GM21367 (cell line): ENCODE data around the gene KASH5.

ENCODE experiments used
- ATAC-seq: cut with Tn5 transposase; IDR thresholded peaks from one replicate; pipeline ENCODE4 v1.9.1; 2021; ENCODE audit not compliant: unreplicated experiment

Gene KASH5, protein sequence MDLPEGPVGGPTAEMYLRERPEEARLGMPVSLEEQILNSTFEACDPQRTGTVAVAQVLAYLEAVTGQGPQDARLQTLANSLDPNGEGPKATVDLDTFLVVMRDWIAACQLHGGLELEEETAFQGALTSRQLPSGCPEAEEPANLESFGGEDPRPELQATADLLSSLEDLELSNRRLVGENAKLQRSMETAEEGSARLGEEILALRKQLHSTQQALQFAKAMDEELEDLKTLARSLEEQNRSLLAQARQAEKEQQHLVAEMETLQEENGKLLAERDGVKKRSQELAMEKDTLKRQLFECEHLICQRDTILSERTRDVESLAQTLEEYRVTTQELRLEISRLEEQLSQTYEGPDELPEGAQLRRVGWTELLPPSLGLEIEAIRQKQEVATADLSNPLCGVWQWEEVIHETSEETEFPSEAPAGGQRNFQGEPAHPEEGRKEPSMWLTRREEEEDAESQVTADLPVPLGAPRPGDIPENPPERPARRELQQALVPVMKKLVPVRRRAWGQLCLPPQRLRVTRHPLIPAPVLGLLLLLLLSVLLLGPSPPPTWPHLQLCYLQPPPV

DNA sequence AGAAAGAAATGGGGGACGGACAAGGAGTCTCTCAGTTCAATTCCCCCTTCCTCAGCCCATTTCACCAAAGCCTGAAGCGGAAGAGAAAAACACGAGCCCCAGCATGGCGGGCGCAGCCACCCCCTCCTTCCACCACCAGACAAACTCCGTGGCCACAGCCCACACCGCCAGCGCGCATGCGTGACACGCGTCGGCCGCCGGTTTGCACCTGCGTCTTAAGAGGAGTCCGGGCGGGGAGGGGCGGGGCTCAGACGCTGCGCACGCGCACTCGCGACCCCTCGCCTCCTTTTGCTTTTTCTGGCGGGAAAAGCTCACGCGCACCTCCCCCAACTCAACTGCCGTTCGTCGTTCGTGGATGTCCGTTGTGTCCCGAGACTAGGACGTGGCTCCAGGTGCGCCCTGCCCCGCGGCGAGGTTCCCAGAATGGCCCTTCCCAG, at the start of gene KASH5:
KASH5 (plus strand) TSS at position 314 of the 437 bp plus-strand sequence. CDS start 2,635 bp downstream, outside the sequence.
- no peak for ATAC-seq

DNA sequence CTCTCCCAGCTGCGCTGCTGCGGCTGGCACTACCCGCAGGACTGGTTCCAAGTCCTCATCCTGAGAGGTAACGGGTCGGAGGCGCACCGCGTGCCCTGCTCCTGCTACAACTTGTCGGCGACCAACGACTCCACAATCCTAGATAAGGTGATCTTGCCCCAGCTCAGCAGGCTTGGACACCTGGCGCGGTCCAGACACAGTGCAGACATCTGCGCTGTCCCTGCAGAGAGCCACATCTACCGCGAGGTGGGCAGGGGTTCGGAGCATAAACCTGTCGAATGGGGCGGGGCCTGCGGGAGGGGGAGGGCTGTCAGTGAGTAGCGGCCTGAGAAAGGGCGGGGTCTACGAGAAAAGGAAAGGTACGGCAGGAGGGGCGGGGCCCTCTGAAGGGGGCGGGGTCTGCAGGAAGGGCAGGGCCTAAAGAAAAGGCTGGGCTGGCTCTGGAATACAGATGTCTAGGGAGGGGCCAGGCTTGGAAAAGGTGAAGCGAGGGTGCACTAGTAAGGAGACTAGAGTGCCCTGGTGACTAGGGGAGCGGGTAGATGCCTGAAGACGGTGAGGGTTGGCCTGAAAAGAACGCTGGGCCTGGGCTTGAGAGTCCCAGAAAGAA, 49.3 kb upstream of the KASH5 start:
- ATAC-seq = no peak

DNA sequence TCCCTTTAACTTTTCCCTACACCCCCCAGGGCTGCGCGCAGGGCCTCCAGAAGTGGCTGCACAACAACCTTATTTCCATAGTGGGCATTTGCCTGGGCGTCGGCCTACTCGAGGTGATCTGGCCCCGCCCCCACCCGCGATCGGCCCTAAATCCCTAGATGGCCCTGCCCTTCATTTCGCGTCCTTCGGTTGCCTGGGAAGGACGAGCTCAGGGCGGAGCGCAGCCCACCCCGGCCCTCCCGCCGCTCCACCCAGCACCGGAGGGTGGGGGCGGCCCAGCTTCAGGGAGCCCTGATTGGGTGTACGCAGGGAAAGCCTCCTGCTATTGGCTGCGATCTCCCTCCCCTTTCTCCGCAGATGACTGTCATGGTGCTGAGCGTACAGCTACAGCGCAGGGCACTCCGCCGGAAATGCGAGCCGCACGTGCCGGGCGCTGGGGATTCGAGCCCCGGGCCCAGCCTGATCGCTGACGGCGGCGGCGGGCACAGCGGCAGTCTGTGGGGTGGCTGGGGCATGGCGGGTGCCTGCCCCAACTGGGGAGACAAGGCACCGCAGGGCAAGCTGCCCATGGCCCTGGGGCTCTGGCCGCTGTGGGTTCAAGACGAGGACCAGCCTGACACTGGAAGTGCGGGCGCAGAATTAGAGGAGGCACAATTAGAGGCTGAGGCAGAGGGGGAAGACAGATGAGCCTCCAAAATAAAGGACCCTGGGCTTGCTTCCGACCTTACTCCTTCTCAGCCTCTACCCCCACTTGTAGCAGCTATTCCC, 48.6 kb upstream of the KASH5 start:
- no peak for ATAC-seq

DNA sequence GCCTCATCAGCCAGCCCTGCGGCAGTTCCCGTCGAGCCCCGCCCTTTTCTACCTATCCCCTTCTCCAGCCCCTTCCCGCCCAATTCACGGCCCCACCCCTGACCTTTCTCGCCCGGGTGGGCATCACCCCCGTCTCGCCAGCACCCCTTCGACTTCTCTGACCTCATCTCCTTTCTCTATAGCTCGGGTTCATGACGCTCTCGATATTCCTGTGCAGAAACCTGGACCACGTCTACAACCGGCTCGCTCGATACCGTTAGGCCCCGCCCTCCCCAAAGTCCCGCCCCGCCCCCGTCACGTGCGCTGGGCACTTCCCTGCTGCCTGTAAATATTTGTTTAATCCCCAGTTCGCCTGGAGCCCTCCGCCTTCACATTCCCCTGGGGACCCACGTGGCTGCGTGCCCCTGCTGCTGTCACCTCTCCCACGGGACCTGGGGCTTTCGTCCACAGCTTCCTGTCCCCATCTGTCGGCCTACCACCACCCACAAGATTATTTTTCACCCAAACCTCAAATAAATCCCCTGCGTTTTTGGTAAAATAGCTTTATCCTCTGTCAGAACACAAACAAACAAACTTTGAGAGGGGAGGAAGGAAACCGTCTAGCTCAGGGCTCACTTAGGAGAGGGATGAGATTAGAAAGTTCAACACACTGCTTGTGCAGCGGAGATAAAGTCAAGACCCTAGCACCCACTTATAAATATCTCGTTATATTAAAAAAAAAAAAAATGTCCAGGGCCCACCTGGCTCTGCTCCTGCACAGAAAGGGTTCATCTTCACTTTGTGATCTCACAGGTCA, 47.8 kb upstream of the KASH5 start:
- ATAC-seq = no peak

DNA sequence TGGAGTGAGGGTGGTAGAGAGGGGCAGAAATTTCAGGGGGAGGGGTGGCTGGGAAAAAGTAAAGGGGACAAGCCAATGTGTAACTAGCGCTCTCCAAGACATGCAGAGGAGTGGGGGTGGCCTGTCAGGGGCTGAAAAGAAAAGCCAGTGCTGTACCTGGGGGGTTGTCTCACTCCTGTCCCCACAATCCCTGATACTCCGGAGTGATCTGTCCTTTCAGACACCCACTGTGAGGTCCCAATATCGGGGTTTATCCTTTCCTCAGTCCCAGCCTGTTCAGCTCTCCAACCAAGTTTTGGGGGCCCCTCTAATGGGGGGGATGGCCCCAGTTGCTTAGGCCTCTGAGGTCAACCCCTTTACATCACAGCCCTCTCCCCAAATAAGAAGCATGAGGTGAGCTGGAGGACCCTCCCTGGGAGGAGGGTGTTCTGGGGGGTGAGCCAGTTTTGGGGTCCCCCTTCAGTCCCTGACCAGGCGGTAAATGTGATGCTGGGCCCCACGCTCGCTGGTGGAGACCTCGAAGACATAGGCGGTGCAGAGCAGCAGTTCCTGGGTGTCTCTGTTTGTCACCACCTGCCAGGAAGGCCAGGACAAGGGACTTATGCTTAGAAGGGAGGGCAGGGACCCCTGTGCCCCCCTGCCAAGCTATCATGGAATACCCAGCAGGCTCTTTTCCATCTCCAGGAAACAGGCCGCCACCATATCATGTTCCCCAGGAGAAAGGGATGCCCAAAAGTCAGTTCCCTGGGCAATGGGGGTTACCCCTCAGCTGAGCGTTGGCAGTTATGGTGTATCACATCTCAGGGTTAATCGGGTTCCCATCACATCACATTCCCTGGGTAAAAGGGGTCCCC, 47.0 kb upstream of the KASH5 start:
- no peak for ATAC-seq

DNA sequence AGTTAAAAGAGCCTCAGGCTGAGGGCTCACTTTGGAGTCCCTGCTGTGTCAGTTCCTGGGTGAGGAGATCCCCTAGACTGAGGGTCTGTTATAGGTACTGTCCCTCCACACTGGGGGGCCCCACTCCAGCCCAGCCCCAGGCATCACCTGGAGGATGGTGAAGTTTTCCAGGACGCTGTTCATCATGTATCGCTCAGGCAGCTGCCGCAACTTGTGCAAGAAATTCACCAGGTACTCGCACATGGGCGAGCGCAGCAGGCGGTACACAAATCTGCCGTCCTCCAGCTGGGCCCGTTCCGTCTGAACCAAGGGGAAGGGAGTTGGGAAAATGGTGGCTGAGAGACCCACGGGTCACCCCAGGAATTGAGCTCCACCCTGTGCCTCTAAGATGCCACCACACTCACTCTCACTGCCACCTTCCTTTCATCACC, 45.7 kb upstream of the KASH5 start:
- ATAC-seq = no peak

DNA sequence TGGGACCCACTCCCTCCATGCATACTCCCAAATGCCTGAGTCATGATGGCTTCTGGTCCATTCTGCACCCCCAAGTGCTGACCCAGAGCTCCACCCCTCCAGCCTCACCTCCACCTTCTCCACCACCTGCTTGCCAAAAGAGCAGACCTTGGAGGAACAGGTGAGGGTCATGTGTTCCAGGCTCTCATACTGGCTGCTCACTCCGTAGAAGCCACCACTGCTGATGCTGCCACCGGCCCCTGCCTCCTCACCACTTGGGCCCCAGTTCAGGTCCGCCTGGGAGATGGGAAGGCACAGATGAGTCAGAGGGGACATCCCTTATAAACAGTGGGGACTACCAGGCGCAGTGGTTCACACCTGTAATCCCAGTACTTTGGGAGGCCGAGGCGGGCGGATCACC, 44.9 kb upstream of the KASH5 start:
- no peak for ATAC-seq

DNA sequence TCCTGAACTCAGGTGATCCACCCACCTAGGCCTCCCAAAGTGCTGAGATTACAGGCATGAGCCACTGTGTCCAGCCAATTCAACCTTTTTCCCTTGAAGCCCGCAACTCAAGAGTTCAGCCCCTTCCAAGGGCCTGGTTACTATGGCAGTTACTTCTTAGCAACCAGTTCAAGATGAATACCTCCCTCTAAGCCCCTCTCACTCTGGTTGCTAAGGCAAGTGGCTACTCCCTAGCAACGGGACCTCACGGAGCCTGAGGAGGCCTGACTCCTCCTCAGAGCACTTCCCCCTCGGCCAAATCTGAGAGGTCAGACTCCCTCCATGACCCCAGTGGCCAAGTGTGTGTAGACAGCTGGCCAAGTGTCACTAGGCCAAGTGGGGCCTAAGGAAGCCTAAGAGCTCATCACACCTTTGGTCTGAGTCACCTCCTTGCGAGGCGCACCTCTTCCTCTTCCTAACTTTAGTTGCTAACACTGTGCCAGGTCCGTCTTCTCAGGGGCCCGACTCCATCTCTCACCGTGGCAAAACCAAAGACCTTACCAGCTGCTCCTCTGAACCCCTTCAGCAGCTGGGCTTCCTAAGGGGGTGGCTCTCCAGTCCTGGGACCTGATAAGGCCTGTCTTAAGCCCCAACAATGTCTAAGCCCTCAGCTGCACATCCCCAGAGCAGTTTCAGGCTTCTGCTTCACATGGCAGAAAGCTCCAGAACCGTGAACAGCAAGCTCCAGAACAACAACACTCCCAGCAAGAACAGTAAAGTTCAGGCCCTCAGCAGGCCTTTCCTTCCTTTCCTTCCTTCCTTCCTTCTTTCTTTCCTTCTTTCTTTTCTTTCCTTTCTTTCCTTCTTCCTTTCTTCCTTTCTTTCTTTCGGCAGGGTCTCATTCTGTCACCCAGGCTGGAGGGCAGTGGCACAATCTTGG, 43.3 kb upstream of the KASH5 start:
- ATAC-seq = no peak

DNA sequence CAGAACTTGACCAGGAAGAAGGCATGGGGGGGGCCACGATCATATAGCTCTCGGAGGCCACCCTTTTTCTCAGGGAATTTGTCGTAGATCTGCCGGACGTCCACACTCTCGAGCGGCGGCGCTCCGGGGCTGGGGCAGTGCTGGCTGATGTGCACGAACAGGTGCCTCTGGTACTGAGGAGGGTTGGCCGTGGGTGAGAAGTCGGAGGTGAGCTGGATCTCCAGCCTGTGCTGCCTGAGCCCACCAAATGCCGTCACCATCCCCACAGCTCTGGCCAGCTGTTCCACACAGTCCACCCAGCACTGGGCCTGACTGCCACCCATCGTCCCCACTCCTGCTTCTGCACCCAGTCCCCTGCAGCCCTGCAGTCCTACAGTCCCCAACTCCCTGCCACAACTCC, 40.9 kb upstream of the KASH5 start:
- ATAC-seq = no peak

DNA sequence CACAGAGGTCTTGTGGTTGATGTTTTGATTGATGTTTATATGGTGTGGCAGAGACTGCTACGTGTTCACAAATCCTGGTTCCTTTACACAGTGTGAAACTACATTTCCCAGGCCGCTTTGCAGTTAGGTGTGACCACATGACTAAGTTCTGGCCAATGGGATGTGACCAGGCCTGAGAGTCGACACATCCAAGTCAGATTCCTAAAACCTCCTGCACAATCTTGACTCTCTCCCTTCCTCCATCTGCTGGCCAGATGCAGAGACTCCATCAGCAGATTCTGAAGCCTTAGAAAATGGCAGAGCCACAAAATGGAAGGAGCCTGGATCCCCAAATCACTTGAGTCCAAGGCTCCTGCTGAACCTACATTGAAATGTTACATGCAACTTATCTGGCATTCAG, 40.2 kb upstream of the KASH5 start:
- no peak for ATAC-seq

DNA sequence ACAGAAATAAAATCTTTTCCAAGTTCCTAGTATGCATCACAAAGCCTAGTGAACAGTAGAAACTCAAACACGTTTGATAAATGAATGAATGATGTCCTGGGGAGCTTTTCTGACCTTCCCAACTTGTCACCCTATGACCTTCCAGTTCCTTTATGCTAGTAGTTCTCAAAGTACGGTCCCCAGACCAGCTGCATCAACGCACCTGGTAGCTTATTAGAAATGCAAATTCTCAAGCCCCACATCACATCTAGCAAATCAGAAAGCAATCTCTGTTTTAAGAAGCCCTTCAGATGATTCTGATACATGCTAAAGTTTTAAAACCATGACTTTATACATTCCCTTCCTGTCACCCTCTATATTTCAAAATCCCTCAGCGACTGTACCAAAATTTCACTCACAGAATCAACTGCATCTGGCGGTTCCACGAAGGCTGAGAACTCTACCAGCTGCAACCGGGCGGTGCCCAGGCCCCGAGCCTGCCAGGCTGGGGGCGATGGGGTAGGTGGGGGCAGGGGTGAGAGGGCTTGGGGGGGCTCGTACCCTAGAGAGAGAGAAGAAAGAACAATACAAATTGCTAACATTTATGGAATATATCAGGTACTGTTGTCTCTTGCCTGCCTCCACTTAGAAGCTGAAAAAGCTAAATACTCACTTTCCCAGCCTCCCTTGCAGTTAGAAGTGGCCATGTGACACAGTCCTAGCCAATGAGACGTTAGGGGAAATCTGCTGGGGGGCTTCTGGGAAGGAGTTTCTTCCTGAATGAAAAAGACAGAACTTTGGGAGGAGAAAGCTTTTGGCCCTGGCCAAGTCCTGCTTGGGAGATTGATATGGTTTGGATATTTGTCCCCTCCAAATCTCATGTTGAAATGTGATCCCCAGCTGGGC, 39.5 kb upstream of the KASH5 start:
- no peak for ATAC-seq

DNA sequence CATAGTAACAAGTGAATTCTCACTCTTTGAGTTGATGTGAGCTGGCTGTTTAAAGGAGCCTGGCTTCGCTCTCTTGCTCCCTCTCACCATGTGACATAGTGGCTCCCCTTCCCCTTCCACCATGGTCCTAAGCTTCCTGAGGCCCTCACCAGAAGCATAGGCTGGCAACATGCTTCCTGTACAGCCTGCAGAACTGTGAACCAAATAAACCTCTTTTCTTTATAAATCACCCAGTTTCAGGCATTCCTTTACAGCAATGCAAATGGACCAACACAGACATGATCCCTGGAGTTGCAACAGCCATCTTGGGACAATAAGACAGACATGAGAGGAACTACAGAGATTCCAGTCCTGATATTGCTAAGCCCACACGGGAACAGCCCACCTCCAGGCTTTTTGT, 38.5 kb upstream of the KASH5 start:
- no peak for ATAC-seq

DNA sequence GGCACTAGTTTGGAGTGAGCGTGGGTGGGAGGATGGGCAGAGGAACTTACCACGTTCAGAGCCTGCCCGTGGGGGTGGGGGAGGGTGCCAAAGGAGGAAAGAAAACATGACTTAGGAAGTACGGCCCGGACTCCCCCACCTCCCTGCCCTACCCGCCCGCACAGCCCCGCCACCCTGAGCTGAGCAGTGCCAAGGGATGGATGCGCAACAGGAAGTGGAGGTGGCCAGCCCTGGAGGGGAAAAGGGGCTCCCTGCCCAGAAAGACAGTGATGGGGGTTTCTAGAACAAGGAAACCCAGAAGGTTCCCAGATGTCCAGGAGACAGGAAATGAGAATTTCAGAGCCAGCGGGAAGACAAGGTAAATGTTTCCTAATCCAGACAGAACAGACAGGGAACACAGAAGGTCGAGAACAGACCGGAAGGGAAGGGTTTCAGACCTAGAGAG, 32.1 kb upstream of the KASH5 start:
- ATAC-seq = no peak

DNA sequence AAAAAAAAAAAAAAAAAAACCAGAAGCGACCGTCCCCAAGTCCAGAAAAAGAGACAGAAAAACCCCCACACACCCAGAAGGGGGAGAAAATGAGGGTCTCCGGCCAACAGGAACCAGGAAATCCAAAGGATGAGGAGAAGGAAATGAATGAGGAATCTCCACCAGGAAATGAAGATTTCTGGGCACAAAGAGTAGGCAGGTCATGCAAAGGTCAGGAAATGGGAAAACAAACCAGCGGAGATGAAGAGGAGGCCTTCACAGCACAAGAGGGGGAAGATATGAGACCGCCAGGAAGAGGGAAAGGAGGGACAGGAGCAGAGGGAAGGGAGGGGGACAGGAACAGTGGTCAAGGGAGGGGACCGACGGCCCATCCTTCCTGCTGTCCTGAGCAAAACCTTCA, 31.7 kb upstream of the KASH5 start:
- ATAC-seq = no peak

DNA sequence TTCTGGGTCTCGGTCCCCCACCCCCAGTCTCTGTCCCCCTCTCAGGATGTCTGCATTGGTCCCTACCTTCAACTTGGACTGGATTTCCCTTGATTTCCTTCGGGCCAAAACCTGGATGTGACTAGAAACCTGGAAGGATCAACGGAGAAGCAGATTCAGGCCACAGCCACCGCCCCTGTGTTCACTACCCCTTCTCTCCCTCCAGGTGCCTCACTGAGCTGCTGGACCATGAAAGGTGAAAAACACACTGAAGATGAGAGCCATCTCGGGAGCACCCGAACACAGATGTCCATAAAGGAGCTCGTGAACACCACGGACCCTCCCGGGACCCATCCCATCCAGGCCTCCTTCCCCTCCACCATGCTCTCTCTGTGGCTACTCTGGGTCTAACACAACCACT, 30.9 kb upstream of the KASH5 start:
- ATAC-seq = no peak

DNA sequence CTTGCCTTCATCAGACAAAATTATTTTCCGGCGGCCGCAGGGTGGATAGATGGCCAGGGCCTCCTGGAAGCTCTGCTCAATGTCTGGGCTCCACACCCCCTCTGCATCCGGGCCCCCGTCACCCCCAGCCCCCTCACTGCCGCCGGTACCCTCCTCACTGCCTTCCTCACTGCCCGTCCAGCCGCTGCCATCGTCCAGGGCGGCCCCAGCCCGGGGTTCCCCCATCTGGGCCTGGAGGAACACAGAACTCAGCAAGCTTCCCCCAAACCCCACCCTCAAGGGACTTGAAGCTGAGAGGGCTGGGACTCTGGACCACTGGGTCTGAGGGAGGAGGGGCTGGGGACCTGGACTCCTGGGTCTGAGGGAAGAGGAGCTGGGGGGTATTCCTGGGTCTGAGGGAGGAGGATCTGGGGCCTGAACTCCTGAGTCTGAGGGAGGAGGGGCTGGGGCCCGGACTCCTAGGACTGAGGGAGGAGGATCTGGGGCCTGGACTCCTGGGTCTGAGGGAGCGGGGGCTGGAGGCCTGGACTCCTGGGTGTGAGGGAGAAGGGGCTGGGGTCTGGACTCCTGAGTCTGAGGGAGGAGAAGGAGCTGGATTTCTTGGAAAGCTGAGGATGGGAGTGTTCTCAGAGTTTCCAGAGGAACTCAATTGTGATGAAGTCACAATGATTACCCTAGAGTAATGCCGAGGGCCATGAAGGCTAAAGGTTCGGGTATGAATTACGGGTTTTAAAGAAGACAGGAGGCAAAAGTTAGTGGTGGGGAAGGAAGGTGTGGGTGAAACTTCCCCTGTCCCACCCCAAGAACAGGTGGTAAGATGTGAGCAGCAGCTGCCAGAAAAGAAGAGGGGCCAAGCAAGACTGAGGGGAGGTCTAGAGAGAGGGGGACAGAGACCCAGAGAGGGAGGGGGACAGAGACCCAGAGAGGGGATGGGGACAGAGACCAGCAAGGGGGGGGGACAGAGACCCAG, 27.9 kb upstream of the KASH5 start:
- no peak for ATAC-seq
